HG02973 (cell line): ENCODE measurements around the gene LMLN.
"Not testable (repeated sequence)": the region's sequence is repeated elsewhere in the genome, so short reads cannot be mapped to it uniquely, and the experiment has no call there.

Experiments used
- ATAC-seq: cut with Tn5 transposase; IDR thresholded peaks from one replicate; pipeline ENCODE4 v1.9.1; 2021; ENCODE audit warnings: moderate library complexity; ENCODE audit not compliant: unreplicated experiment

Gene LMLN

DNA sequence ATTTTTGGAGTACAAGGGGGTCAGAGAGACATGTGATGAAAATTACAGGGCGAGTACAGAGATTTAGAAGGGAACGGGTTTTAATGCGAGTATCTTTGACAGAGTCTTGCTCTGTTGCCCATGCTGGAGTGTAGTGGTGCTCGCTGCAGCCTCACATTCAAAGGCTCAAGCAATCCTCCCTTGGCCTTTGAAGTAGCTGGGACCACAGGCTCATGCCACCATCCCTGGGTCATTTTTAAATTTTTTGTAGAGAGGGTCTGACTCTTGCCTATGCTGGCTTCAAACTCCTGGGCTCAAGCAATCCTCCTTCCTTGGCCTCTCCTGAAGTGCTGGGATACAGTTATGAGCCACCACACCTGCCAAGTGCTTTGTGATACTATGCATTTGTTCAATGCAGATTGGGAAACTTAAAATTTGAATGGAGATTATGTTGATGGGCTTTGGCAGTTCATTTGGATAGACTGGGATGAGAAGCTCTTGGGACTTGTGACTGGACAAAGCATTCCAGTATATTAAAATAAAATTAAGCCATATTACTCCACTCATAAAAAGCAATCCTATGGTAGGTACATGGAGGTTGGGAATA is 4.0 kb upstream of the LMLN start:
- ATAC-seq, result no peak

DNA sequence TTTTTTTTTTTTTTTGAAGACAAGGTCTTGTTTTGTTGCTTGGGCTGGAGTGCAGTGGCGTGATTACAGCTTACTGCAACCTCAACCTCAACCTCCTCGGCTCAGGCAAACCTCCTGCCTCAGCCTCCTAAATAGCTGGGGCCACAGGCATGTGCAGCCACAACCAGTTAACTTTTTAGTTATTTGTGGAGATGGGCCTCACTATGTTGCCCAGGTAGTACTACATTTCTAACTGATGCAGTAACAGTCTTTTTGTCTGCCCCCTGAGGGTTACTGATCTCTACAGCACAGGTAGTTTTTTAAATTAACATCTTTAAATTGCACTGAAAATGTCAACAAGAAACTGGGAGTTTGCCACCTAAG is 3.4 kb upstream of the LMLN start:
- ATAC-seq, result no peak

DNA sequence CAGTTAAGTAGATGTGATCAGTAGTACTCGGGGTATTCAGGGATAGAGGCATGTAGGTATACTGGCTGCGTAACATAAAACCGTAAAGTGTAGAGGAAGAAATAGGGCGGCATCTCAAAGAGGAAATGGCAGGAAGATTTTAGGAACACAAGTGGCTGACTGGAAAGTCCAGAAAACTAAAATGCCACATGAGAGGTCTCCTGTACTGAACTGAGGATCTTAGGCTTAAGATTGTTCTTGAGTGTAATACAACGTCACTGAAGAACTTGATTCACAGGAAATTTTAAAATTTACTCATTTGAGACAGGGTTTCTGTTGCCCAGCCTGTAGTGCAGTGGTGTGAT is 2.3 kb upstream of the LMLN start:
- ATAC-seq, result no peak

DNA sequence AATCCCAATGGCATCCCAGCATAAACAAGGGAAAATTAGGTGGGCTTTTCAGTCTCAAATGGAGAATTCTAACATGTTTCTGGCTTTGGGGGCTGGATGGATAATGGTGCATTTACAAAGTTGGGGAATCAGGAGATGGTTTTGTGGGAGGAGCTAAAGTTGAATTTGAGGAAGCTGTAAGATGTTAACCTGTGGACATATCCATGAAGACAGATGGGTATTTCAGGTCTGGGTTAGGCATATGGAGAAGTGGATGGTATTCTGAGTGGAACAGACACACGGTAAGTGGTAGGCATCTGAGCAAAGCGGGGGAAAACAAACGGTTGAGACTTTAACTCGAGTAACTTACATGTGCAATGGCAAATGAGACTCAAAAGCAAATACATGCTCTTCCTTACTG is 1.7 kb upstream of the LMLN start:
- ATAC-seq, result no peak

DNA sequence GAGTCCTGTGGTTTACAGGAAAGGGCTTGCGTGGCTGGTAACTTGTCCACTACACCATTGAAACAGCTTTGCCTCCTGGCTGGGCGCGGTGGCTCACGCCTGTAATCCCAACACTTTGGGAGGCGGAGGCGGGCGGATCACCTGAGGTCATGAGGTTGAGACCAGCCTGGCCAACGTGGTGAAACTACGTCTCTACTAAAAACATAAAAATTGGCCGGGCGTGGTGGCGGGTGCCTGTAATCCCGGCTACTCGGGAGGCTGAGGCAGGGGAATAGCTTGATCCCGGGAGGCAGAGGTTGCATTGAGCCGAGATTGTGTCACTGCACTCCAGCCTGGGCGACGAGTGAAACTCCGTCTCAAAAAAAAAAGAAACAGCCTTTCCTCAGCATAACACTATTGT is 1.2 kb upstream of the LMLN start:
- ATAC-seq, result not testable (repeated sequence)

DNA sequence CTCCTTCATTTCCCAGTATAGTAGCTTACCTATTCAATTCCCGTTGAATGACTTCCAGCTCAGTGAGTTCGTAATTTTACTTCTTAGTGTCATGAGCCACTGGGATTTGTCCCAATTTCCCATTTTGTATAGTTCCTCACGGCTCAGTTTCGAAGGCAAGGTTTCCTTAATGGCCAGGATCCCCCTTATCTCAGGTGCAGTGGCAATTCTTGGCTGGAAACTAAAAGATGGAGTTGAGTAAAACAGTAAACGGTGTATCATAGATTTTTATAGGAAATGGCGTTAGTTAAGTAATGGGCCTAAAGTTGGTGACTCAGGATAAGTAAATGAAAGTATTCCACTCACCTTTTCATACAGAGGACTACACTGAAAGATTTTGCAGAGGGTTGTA is 522 bp upstream of the LMLN start:
- no peak for ATAC-seq

DNA sequence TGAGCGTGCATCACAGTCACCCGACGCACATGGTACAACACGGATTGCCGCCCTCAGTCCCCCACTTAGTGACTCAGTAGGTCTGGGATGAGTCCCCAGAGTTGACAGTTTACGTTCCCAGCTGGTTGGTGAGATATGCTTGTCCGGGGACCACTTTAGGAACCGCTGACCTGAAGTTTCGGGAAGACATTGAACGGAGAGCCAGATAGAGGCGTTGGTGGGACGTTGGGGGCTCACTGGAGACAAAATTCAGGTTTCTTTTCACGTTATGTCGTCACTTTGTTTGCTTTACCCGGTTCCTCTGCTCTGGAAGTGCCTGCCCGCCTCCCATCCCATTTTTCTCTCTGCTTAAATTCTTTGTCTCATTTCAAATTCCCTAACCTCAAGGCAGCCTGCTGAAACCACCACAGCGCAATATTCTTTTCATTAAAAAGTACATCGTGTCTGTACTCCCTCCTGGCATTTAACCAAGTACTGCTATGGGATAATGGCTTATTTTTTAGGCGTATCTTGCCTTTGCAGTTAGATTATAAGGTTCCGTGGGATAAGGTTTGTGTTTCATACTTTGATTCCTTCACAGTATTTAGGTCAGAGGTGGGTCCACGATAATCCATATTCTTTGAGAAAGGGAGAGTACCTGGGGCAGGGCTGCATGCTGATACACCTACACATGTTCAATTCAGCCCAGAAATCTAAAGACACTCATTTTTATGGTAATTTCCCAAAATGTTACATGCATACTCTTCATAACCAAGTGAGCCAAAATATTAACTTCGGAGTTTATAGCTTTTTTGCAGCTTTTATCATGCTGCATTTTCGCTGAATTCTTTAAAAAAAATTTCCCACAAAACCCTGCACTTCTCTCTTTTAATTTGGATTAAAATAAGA is 921 bp downstream of the LMLN start:
- no peak for ATAC-seq

DNA sequence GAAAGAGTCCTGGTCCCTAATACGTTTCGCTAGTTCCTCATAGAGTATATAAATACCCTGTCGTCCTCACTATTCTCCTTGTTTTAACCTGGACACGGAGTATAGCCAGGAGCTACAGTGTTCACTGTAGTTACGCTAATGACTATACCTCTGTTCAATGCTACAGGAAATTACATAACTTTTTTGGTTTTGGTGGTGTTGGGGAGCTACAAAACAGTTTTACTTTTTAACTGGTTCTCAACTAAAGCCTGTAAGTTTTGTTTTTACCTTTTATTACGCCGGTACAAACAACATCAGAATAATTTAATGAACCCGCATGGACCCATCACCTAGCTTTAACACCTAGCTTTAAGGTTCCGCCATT is 1.5 kb downstream of the LMLN start:
- ATAC-seq, result no peak

DNA sequence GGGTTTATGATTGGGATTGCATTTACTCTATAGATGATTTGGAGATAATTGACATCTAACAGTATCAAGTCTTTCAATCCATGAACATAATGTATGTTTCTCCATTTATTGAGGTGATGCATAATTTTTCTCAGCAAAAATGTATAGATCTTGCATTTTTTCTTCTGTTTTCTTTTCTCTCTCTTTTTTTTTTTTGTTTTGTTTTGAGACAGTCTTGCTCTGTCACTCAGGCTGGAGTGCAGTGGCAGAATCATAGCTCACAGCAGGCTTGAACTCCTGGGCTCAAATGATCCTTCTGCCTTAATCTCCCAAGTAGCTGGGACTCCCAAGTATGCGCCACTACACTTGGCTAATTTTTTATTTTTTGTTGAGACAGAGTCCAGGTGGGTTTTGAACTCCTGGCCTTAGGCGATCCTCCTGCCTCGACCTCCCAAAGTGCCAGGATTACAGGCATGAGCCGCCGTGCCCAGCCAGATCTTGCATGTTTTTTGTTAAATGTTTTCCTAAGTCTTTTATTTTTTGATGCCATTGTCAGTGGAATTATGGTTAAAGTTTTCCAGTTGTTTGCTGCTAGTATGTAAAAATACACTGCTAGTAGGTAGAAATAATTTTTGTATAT is 3.1 kb downstream of the LMLN start:
- no peak for ATAC-seq

DNA sequence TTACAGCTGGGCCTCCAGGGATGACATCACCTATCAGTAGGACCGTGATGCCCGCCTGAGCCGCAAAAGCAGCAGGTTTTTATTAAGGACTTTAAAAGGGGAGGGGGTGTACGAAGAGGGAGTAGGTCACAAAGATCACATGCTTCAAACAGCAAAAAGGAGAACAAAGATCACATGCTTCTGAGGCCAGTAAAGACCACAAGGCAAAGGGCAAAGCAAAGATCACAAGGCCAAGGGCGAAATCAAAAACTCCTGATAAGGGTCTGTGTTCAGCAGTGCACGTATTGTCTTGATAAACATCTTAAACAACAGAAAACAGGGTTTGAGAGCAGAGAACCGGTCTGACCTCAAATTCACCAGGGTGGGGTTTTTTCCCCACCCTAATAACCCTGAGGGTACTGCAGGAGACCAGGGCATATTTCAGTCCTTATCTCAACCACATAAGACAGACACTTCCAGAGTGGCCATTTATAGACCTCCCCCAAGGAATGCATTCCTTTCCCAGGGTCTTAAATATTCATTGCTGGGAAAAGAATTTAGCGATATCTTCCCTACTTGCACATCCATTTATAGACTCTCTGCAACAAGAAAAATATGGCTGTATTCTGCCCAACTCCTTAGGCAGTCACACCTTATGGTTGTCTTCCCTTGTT is 7.4 kb downstream of the LMLN start:
- not testable (repeated sequence) for ATAC-seq

DNA sequence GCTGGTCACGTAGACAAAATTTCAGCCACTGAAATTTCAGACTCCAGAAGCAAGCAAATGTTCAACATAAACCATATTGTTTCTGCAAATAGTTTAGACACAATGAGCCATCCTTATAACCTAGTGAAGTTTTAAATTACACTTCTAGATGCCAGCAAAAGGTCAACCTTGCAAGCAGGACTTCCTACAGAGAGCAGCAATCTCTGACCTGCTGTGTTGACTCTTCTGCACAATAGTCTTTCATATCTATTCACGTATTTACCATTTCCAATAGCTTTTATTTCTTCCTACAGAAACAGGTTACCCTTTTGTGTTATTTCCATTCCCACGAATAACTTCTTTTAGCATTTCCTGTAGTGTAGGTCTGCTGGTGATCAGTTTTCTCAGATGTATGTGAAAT is 10.6 kb downstream of the LMLN start:
- ATAC-seq, result no peak

DNA sequence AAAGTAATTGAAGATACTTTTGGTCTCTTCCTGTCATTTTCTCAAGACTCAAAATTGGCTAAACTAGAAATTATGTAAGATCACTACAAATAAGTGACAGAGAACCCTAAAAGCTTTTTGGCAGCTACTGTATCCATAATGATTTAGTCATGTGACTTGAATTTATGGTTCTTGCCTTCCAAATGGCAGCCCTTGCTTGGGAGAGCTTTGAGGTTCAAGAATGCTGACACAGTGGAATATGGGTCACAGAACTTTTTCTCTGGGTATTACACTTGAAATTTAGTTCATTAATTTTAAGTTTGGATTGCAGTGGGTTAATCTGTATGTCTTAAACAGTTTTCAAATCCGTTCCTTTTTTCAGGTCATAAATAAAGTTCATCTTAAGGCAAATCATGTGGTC is 14.0 kb downstream of the LMLN start:
- ATAC-seq, result no peak

DNA sequence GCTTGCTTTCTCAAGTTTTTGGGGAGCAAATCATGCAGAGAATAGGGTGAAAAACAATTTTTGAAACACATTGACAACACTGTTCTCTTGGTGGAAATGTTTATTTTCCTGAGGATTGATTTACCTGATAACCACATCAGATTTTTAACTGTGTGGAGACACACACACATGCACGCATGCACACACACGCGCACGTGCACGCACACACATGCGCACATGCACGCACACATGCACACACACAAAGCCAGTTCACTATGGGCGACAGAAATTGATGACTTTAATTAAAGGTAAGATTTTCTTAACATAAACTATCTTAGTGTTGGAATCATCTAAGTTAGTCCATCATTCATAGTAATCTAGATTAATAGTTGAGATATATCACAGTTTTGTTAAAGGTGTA is 15.3 kb downstream of the LMLN start:
- ATAC-seq, result no peak

DNA sequence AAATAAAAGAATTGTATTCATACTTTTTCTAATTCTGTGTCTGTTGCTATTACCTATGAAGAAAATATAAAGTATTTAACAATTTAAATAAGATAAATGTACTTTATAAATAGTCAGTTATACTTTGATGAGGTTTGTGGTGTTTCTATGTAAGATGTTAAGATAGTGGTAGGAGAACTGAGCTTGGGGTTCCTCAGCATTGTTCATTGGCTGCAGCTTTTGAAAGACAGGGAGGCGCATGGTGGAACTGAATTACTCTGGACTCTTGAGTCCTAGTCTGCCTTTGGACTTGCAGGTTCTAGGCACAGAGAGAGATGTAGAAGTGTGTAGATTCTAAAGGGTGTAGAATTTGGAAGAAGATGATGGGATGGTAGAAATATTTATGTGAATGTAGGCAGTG is 23.1 kb downstream of the LMLN start:
- ATAC-seq, result no peak

DNA sequence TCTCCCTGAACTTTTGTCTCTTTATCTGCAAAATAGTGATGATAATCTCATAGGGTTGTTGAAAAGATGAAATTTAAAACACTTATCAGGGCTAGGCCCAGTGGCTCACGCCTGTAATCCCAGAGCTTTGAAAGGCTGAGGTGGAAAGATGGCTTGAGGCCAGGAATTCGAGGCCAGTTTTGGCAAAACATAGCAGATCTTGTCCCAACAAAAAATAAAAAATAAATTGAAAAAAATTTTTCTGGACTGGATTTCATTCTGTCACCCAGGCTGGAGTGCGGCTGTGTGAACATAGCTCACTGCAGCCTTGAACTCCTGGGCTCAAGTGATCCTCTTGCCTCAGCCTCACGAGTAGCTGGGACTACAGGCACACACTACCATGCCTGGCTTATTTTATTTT is 29.6 kb downstream of the LMLN start:
- no peak for ATAC-seq

DNA sequence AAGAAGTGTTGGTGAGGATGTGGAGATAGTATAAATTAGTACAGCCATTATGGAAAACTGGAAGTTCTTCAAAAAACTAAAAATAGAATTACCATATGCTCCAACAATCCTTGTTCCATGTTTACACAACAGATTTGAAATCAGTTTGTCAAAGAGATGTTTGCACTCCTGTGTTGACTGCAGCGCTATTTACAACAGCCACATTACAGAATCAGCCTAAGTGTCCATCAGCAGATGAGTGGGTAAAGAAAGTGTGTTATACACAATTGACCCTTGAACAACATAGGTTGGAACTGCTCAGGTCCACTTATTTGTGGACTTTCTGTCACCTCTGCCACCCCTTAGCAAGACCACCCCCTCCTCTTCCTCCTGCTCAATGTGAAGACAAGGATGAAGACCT is 34.7 kb downstream of the LMLN start:
- no peak for ATAC-seq

DNA sequence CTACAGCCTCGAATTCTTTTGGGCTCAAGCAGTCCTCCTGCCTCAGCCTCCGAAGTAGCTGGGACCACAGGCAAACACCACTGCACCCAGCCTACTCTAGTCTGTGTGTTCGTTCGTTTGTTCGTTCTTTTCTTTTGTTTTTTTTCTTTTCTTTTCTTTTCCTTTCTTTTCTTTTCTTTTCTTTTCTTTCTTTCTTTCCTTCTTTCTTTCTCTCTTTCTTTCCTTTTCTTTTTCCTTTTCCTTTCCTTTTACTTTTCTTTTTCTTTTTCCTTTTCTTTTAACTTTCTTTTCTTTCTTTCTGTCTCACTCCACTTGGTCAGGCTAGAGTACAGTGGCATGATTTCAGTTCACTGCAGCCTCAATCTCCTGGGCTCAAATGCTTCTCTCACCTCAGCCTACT is 36.8 kb downstream of the LMLN start:
- no peak for ATAC-seq

DNA sequence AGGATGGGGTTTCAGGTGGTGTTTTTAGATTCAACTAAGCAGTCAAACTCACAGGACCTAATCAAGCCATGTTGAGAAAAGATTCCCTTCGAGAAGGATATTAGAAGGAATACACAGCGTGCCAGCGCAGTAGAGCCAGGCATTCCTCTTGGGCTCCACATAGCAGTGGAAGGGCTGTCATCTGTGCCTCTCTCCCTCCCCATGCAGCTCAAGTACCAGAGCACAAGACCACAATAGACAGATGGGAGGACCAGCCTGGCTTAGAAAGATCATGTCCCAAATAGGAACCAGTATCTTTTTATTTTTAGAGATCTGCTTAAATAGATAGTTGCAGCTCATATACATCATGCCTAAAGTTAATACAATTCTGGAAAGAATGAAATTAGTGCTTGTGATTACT is 37.9 kb downstream of the LMLN start:
- no peak for ATAC-seq

DNA sequence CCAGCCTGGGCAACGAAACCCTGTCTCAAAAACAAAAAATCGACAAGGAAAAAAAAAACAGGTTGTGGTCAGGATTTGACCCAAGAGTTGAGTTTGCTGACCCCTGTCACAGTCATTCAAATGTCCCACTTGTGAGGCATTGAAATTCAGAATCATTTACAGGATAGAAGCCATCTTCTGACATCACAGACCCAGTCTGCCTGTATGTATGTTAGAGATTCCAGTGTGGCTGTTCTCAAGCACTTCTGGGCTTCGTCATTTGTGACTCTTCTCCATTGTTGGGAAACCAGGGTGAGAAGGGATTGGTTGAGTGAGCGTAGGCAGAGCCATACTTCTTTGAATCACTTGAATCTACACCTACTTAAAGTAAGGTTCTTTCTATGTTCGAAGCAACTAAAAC is 57.1 kb downstream of the LMLN start:
- no peak for ATAC-seq

DNA sequence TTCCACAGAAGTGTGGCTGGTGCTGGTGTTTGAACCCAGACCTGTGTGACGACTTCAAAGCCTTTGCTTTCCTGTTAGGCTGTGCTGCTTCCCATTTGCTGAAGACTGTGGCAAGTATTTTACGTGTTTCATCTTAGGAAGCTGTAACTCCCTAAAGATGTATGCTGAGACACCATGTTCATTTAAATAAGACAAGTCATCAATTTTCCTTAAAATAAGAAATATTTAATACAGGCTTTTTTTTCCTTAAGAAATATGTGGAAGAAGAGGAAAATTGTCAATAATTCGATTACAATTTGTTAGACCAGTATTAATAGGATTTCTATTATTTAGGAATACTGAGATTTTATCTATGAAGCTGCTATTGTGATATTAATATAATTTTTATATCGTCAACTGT is 58.4 kb downstream of the LMLN start:
- no peak for ATAC-seq

DNA sequence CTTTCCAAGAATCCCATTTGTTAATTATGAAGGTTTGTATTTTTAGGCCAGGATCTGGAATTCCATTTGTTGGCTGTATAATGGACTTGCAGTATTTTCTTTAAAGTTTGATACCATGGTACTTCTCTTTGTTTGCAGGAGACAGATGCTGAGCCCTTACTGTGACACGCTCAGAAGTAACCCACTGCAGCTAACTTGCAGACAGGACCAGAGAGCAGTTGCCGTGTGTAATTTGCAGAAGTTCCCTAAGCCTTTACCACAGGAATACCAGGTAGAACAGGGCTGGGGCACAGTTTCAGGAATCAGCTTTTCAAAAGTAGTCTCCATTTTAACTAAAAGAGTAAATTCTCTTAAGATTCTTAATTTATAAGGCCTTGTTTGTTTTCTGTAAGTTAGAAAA is 59.1 kb downstream of the LMLN start:
- no peak for ATAC-seq

DNA sequence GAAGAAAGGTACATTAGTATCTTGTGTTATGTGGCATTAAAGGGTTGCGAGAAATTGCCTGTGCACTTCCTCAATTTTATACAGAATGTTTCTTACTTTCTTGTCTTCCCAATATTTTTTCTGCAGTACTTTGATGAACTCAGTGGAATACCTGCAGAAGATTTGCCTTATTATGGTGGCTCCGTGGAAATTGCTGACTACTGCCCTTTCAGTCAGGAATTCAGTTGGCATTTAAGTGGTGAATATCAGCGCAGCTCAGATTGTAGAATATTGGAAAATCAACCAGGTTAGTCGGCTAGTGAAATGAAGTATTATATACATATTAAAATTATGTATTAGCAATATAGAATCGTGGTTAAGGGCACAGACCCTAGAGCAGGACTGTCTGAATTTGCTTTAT is 61.3 kb downstream of the LMLN start:
- ATAC-seq, result no peak
